GM10266 (cell line): Measurements from ENCODE around the gene CAMK2N2.

Experiments used
- DNase-seq: peaks from one replicate; pipeline ENCODE4 v3.0.0; 2012; ENCODE audit errors: extremely low spot score
- TF ChIP-seq, protein P1 (sequence below): IDR thresholded peaks from 2 replicates; pipeline ENCODE4 v1.5.1; 2012; ENCODE audit warnings: mild to moderate bottlenecking, low read depth; ENCODE audit not compliant: control insufficient read depth, insufficient read depth; ENCODE audit errors: missing control alignments

CAMK2N2 gene

DNA sequence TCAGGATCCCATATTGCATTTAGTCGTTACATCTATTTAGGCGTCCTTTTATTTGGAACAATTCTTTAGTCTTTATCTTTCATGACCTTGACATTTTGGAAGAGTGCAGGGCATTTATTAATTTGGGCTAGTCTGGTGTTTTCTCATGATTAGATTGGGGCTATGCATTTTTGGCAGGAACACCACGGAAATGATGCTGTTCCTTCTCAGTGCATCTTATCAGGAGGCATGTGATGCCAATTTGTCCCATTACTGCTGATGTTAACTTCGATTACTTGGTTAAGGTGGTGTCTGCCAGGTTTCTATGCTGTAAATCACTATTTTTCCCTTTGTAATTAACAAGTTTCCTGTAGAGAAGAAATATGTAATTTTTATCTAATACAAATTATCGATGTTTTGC is 50.1 kb downstream of the CAMK2N2 start:
- DNase-seq = no peak
- TF ChIP-seq, protein P1, sequence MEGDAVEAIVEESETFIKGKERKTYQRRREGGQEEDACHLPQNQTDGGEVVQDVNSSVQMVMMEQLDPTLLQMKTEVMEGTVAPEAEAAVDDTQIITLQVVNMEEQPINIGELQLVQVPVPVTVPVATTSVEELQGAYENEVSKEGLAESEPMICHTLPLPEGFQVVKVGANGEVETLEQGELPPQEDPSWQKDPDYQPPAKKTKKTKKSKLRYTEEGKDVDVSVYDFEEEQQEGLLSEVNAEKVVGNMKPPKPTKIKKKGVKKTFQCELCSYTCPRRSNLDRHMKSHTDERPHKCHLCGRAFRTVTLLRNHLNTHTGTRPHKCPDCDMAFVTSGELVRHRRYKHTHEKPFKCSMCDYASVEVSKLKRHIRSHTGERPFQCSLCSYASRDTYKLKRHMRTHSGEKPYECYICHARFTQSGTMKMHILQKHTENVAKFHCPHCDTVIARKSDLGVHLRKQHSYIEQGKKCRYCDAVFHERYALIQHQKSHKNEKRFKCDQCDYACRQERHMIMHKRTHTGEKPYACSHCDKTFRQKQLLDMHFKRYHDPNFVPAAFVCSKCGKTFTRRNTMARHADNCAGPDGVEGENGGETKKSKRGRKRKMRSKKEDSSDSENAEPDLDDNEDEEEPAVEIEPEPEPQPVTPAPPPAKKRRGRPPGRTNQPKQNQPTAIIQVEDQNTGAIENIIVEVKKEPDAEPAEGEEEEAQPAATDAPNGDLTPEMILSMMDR = no peak
